Rectal smooth muscle tissue (tissue), 1 donor: ENCODE data around the gene WWOX.
"Not testable (repeated sequence)": the region's sequence is repeated elsewhere in the genome, so short reads cannot be mapped to it uniquely, and the experiment has no call there.

ENCODE experiments used
- H3K27ac ChIP-seq: one replicate; pipeline ENCODE4 v1.7.0; 2013; ENCODE audit warnings: low read depth, low read length, inconsistent platforms
- H3K27me3 ChIP-seq: one replicate; pipeline ENCODE4 v1.7.0; 2013; ENCODE audit warnings: low read length; ENCODE audit not compliant: control insufficient read depth, insufficient read depth
- H3K36me3 ChIP-seq: one replicate; pipeline ENCODE4 v1.7.0; 2013; ENCODE audit warnings: low read length; ENCODE audit not compliant: control insufficient read depth, insufficient read depth
- H3K4me1 ChIP-seq: one replicate; pipeline ENCODE4 v1.7.0; 2013; ENCODE audit warnings: low read length; ENCODE audit not compliant: control insufficient read depth, insufficient read depth
- H3K4me3 ChIP-seq: one replicate; pipeline ENCODE4 v1.7.0; 2013; ENCODE audit warnings: low read length
- H3K9ac ChIP-seq: one replicate; pipeline ENCODE4 v1.7.0; 2013; ENCODE audit warnings: low read length

Gene WWOX

GRCh38 chr16:78099271-78100111 lies at the start of gene WWOX:
TSS of gene WWOX (plus strand) at chr16:78099654.
- Histone ChIP-seq H3K36me3 (no peaks in the 10 kb centered on the region), H3K27me3 (no peaks in the 10 kb centered on the region), H3K27ac (peak within 1 kb of the TSS; percentile 83), H3K4me1 (no peaks in the 10 kb centered on the region), H3K4me3 (peak within 1 kb of the TSS; percentile 93), H3K9ac (peak within 1 kb of the TSS; percentile 46)

GRCh38 chr16:78050734-78051400 lies 48.6 kb upstream of the WWOX start:
- no peaks in the 10 kb centered on the region for H3K27me3 ChIP-seq
- H3K4me3 ChIP-seq = no peak overlapping the region
- no peaks in the 10 kb centered on the region for H3K4me1 ChIP-seq
- H3K9ac ChIP-seq = no peak overlapping the region
- H3K36me3 ChIP-seq = no peaks in the 10 kb centered on the region
- H3K27ac ChIP-seq = no peak overlapping the region

GRCh38 chr16:78057803-78058564 lies 41.5 kb upstream of the WWOX start:
- no peak overlapping the region for H3K9ac ChIP-seq
- H3K27ac ChIP-seq = no peak overlapping the region
- H3K36me3 ChIP-seq = no peaks in the 10 kb centered on the region
- H3K4me1 ChIP-seq = no peaks in the 10 kb centered on the region
- no peaks in the 10 kb centered on the region for H3K27me3 ChIP-seq
- no peak overlapping the region for H3K4me3 ChIP-seq

GRCh38 chr16:78059806-78060205 lies 39.6 kb upstream of the WWOX start:
- H3K27me3 ChIP-seq, H3K4me1 ChIP-seq, H3K4me3 ChIP-seq, H3K27ac ChIP-seq, H3K36me3 ChIP-seq, H3K9ac ChIP-seq: not testable (repeated sequence)

GRCh38 chr16:78060295-78060694 lies 39.2 kb upstream of the WWOX start:
- Histone ChIP-seq H3K36me3 (no peaks in the 10 kb centered on the region), H3K27me3 (no peaks in the 10 kb centered on the region), H3K9ac (no peak overlapping the region), H3K4me3 (no peak overlapping the region), H3K27ac (no peak overlapping the region), H3K4me1 (no peaks in the 10 kb centered on the region)

- Histone ChIP-seq H3K4me1 (no peaks in the 10 kb centered on the region), H3K9ac (no peak overlapping the region), H3K27ac (no peak overlapping the region), H3K27me3 (no peaks in the 10 kb centered on the region), H3K4me3 (no peak overlapping the region), H3K36me3 (no peaks in the 10 kb centered on the region)
Measured at GRCh38 chr16:78060809-78061208, 38.6 kb upstream of the WWOX start.

GRCh38 chr16:78065319-78065718 lies 34.1 kb upstream of the WWOX start:
- Histone ChIP-seq H3K9ac (no peak overlapping the region), H3K27me3 (no peaks in the 10 kb centered on the region), H3K4me1 (no peaks in the 10 kb centered on the region), H3K27ac (no peak overlapping the region), H3K36me3 (no peaks in the 10 kb centered on the region), H3K4me3 (no peak overlapping the region)

- no peaks in the 10 kb centered on the region for H3K27me3 ChIP-seq
- no peak overlapping the region for H3K27ac ChIP-seq
- H3K36me3 ChIP-seq = no peaks in the 10 kb centered on the region
- no peak overlapping the region for H3K4me3 ChIP-seq
- no peak overlapping the region for H3K9ac ChIP-seq
- H3K4me1 ChIP-seq = no peaks in the 10 kb centered on the region
Measured at GRCh38 chr16:78069913-78070312, 29.5 kb upstream of the WWOX start.

GRCh38 chr16:78072275-78072674 lies 27.2 kb upstream of the WWOX start:
- no peaks in the 10 kb centered on the region for H3K27me3 ChIP-seq
- H3K36me3 ChIP-seq = no peaks in the 10 kb centered on the region

GRCh38 chr16:78075800-78076199 lies 23.7 kb upstream of the WWOX start:
- H3K27me3 ChIP-seq = no peaks in the 10 kb centered on the region
- no peak overlapping the region for H3K27ac ChIP-seq
- no peak overlapping the region for H3K4me3 ChIP-seq

More at GRCh38 chr16:78072275-78072674, 27.2 kb upstream of the WWOX start:
- Histone ChIP-seq H3K27ac (no peak overlapping the region), H3K4me1 (no peaks in the 10 kb centered on the region), H3K9ac (no peak overlapping the region), H3K4me3 (no peak overlapping the region)

GRCh38 chr16:78081341-78081740 lies 18.1 kb upstream of the WWOX start:
- H3K4me3 ChIP-seq = no peak overlapping the region
- no peaks in the 10 kb centered on the region for H3K4me1 ChIP-seq
- H3K27me3 ChIP-seq = no peaks in the 10 kb centered on the region
- H3K9ac ChIP-seq = no peak overlapping the region
- H3K27ac ChIP-seq = no peak overlapping the region
- no peaks in the 10 kb centered on the region for H3K36me3 ChIP-seq

More at GRCh38 chr16:78075800-78076199, 23.7 kb upstream of the WWOX start:
- H3K4me1 ChIP-seq = no peaks in the 10 kb centered on the region
- no peak overlapping the region for H3K9ac ChIP-seq
- H3K36me3 ChIP-seq = no peaks in the 10 kb centered on the region

- H3K27ac ChIP-seq = no peak overlapping the region
- no peaks in the 10 kb centered on the region for H3K27me3 ChIP-seq
- no peaks in the 10 kb centered on the region for H3K36me3 ChIP-seq
- H3K4me3 ChIP-seq = no peak overlapping the region
- no peak overlapping the region for H3K9ac ChIP-seq
- no peaks in the 10 kb centered on the region for H3K4me1 ChIP-seq
Measured at GRCh38 chr16:78091419-78091818, 8.0 kb upstream of the WWOX start.
